Neural progenitor cell (in vitro differentiated cells): ENCODE data around the gene SLC66A3.

Experiments
- CTCF ChIP-seq: fragments of 200-600 bp; sonication (generic); IDR thresholded peaks from 2 replicates; pipeline ENCODE4 v1.5.1; 2017; ENCODE audit warnings: antibody characterized with exemption, mild to moderate bottlenecking
- EZH2 ChIP-seq: fragments of 200-600 bp; sonication (generic); IDR thresholded peaks from 2 replicates; pipeline ENCODE4 v1.6.1; 2017; ENCODE audit warnings: antibody characterized with exemption, mild to moderate bottlenecking, moderate library complexity

DNA sequence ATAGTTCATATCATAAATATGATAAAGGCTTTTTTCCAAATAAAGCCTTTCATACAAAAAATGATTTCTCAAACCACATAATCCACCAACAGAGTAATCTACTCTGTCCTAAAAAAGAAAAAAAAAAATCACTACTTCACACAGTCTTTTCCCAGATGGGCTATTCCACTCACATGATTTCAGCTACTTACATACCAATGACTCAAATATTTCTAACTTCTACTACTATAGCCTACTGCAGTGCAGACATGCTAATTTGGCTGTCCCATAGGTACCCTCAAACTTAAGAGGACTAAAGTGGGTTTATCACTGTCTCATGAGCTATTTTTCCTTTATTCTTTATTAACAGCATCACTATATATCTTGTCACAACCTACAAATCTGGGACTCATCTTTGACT, 57.4 kb downstream of the SLC66A3 start:
- TF ChIP-seq CTCF, result no peak
- no peak for TF ChIP-seq EZH2
